CD4-positive, alpha-beta T cell treated with Interleukin-17A for 1 hour (primary cell): ENCODE measurements around the gene CPA1.

Source experiments
- DNase-seq: peaks from one replicate; pipeline ENCODE4 v3.0.0-alpha.2; 2020

The CPA1 gene

DNA sequence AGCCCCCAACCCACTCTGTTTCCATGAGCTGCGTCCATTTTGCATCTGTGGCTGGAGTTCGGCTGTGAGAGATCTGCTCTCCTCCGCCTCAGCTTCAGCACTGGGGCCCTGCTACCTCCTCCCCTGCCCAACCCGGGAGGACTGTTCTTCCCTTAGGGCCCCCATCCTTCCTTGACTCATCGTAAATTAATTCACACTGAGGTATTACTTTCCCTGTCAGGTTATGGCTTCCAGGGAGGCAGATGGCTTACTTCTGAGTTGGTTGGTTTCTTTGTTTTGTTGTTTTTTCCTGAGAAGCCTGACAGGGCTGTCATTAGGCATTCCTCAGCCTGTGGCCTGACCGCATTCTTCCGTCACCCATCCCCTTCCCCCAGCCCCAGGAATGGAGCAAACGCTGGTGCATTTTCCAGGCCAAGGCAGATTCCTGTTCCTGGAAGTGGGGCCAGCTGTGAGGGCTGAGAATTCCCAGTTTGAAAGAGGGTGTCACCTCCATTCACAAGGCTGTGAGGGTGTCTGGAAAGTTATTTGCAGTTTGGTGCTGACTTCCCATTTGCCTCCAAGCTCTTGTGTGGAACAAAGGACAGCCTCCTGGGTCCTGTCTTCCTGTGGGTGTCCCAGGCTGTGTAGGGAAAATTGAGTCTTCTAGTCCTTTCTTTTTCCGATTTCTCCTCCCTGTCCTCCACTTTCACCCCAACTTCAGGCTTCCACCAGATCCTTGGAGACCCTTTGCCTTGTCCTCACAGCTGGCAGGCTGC is 24.0 kb upstream of the CPA1 start:
- no peak for DNase-seq

DNA sequence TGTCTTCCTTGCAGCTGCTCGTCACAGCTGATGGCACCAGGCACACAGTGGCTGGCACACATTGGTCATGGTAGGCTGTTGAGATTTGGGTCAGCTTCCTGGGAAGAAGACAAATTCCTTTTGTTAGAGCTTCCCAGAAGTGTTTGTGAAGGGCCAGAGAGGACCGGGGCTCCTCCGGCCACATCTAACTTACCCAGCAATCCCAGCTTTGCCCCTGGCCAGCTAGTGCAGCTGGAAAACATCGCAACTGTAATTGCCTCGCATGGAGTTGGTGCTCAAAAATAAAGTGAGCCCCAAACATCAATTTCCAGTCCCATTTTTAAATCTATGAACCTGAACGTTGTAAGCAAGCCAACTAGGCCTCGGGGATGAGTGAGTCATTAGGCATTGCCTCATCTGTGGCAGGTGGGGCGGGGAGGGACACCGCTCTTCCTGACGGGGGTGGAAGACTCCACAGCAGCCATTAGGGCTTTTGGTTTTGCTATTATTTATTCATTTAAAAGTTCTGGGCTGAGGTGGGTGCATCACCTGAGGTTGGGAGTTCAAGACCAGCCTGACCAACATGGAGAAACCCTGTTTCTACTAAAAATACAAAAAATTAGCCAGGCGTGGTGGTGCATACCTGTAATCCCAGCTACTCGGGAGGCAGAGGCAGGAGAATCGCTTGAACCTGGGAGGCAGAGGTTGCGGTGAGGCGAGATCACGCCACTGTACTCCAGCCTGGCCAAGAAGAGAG is 23.2 kb upstream of the CPA1 start:
- no peak for DNase-seq

DNA sequence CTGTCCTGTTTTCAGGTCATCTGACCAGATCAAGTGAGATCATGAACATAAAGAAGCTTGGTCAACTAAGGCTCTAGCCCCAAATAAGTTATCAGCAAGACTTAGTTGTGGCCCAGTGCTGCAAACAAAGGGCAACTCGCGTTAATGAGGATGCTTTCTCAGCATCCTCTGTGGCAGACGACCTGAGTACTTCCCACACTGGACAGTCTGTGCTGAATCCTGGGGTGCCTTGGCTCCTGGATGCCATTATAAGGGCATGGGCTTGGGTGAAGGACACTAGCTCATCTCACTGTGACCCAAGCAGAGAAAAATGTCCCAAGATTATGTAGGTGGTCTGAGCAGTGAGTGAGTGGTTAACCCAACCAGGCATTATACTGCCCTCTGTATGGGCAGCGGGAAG is 21.8 kb upstream of the CPA1 start:
- no peak for DNase-seq

DNA sequence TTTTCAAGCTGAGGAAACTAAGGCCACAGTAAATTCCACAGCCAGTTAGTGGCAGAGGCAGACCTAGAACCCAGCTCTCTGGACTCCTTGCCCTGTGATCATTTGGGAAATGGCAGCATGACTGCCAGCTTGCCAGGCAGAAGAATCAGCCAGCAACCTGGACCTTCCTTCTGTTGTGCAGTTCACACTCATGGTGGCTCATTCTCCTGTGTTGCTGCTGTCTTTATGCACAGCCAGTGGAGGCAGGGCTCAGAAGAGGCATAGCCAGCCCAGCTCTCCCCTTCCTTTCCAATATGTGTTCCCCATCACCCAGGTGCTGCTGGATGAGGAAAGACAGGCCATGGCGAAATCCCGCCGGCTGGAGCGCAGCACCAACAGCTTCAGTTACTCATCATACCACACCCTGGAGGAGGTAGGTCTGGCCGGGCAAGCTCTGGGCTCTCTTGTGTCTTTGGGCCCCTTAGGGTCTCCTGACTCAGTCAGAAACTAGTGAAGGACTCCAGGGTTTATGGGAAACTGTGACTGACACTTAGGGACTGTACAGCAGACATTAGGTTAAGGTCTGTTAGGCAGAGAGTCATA is 20.9 kb upstream of the CPA1 start:
- DNase-seq, result no peak

DNA sequence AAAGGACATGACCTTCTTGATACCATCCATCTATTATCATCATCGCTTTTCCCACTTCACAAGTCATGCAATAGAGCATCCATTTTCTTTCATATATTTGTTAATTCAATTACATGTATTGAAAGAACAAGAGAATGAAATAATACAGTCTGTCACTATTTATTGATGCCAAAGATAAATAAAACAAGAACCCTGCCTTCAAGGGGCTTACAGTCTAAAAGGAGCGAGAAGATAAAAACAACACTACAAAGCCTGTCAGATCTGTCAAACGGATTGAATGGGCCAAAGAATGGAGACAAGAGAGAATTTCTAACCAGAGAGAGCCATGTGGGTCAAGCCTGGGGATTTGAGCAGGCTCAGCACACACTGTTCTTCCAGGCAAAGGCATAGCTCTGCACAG is 19.8 kb upstream of the CPA1 start:
- no peak for DNase-seq

DNA sequence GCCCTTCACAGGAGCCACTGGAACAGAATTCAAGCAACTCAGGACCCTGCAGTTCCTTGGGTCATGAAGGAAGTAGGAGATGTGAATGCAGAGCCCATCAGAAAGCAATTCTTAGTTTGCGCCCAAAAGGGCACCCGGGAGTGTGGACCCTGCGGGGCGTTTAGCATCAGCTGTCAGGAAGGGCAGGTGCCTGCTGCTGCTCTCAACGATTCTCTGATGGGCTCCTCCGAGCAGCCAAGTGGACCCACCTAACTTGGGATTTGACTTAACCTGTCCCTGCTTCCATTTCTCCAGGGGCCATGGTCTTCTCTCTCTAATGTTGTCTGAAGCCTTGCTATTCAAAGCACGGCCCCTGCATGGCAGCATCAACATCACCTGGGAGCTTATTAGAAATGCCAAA is 18.6 kb upstream of the CPA1 start:
- DNase-seq, result no peak

DNA sequence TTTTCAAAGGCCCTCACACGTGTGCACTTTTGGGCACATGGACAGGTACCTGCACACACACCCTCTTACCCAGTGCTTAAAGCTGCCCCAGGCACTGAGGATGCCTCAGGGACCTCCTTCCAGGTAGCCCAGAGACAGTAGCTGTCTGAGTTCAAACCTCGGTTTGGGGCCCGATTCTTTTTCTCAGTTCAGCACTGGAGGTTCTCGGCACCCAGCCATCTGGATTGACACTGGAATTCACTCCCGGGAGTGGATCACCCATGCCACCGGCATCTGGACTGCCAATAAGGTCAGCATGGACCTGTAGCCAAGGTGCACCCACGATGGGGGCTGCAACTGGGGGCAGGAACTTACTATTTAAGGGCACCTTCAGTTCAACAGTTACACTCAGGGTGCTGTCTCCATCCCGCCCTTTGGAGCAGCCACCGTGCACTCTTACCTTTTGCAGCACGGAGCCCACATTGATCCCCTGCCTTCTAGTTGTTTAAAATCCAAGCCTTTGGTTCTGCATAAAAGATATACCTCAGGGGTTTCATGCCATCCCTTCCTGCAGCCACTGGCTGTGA is 18.0 kb upstream of the CPA1 start:
- no peak for DNase-seq

DNA sequence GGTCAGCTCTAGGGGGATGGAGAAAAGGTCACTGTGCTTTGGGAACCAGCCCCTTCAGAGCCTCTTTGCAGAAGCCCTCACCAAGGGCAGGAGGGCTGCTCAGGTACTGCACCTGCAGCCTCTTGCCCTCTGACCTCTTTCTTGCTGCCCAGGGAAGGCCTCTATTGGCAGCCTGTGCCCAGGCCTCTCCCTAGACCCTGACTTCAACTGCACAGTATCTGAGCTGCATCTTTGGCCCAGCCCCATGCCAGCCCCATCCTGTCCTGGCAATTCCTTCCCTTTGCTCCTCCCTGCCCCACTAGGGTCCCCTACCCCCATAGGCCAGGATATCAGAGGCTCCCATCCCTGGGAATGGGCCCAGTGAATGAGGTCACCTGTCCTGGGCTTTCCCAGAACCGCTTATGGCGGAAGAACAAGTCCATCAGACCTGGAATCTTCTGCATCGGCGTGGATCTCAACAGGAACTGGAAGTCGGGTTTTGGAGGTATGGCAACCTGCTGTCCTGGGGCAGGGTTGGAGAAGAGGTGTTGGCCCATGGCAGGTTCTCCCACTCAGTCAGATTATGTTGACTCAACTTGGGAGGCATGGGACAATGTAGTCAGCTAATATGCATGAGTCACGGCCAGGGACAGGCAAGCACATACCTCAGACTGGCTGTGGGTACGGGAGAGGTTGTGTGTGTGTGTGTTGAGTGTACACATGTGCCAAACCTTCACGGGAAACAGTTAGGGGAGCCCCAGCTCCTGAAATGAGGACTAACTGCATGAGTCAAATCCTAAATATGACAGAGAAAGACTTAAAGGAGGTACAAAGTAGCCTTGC is 17.1 kb upstream of the CPA1 start:
- no peak for DNase-seq

DNA sequence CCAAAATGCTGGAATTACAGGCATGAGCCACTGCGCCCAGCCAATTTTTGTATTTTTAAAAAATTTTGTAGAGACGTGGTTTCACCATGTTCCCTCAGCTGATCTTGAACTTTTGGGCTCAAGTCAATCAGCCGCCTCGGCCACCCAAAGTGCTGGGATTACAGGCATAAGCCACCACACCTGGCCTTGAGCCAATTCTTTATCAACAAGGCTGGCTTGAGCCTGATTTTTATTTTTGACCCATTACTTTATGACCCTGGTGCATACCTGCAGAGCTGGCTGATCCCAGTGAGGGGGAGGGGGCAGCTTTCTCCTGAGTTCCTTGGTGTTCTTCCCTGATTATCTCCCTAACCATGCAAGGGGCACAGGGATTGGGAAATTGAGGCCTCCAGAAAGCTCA is 15.8 kb upstream of the CPA1 start:
- no peak for DNase-seq

DNA sequence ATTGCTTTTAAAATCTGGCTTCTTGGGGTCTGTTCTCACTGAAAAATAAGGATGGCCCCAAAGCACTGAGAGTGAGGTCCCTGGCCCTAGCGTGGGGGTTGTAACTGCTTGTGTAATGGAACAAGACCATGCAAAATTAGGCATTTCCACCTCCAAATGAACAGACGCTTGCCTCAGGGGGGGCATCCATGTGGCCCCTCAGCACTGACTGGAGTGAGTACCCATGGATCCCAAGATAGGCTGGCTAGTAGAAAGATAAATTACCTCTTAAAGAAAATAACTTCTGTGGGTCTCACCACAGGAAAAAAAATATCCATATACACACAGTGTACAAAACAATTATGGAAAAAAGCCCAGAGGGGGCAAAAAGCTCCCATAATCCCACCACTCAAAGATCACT is 15.2 kb upstream of the CPA1 start:
- no peak for DNase-seq

DNA sequence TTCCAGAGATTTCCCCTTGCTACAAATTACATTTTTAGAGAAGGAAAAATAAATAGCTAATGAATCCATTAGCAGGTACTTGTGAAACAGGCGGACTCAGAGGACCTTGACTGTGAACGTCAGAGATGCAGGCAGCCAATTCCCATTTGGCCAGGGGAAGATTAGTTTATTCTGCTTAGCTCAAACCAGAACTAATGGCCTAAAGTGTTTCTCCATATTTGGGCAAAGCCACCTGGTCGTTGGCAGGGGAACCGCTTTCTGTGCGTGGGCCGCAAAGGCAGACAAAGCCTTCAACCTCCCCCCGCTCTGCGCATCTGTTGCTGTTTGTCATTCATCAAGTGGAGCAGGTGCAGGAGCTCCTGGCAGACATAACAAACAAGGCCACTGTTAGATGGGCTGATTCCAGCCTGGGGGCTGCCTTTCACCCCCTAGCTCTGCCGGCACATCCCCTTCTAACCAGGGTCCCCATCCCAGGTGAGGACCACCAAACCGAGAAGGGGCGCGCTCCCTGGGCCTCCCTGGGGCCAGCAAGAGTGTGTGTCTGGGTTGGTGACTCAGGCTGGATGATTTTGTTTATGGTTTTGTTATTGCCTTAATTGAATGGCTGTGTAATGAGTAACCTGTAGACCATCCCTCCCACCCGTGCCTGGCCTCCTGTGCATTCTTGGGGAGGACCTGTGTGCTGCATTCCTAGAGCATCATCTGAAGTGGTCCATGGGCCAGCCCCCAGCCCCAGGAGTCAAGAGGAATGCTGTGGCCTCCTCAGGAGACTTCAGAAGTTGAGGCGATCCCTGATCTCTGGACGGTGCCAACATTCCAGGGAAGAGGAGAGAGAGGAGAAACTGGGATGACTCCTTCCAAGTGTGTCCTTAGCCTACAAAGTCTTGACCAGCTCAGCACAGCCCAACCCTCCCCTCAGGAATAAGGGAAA is 14.5 kb upstream of the CPA1 start:
- DNase-seq, result no peak

DNA sequence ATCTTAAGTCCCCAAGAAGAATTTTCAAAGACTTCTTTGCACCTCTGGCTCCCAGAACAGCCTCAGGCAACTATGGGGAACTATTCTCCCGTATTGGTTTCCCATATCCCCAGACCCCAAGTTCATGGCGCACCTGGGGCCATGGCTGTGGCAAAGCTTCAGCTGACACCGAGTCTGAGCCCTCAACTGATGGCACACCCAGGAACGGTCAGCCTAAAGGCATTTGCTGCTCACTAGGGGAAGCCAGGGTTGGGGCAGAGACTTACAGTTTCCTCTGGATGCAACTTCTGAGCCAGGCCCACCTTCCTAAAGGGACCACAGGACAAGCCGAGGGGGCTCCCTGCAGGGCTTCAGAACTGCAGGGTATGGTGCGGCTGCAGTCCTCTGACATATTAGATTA is 13.7 kb upstream of the CPA1 start:
- DNase-seq, result no peak

DNA sequence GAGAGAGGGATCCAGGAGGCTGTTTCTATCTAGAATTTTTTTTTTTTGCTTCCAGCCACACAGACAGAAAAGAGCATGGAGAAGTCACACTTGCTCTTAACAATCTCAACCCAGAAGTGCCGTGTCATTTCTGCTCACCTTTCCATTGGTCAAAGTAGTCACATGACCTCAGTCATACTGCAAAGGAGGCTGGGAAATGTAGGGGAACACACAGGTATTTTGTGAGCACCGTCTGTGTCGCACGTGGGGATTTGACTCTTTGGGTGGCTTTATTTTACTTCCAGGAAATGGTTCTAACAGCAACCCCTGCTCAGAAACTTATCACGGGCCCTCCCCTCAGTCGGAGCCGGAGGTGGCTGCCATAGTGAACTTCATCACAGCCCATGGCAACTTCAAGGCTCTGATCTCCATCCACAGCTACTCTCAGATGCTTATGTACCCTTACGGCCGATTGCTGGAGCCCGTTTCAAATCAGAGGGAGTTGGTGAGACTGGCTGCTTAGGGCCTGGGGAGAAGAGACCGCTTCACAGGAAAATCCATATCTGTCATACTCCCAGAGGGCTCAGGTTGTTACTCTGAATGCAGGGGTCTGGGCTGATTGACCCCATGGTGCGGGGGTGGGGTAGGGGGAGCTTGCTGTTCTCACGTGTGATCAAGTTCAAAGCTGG is 13.1 kb upstream of the CPA1 start:
- peak; percentile 53 for DNase-seq

DNA sequence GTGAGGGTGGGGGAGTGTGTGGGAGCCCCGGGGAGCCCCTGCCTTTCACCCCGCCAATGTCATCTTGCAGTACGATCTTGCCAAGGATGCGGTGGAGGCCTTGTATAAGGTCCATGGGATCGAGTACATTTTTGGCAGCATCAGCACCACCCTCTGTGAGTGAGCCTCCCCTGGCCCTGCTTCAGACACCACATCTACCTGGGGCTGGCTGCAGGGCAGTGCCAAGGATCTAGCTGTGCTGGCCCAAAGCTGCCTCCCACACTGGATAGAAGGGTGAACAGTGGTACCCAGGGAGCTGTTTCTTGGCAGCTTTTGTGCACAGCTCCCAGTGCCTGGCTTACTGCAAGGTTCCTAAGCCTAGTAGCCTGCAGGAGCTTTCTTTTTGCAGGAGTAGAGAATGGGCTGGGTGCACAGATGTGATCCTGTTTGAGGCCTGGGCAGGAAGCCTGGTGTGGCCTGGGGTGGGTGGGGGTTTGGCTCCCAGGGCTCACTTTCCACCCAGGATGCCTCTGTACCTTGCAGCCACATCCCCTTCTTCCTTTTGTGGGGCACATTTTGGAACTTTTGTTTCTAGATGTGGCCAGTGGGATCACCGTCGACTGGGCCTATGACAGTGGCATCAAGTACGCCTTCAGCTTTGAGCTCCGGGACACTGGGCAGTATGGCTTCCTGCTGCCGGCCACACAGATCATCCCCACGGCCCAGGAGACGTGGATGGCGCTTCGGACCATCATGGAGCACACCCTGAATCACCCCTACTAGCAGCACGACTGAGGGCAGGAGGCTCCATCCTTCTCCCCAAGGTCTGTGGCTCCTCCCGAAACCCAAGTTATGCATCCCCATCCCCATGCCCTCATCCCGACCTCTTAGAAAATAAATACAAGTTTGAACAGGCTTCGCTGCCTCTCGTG is 12.2 kb upstream of the CPA1 start:
- DNase-seq, result no peak

DNA sequence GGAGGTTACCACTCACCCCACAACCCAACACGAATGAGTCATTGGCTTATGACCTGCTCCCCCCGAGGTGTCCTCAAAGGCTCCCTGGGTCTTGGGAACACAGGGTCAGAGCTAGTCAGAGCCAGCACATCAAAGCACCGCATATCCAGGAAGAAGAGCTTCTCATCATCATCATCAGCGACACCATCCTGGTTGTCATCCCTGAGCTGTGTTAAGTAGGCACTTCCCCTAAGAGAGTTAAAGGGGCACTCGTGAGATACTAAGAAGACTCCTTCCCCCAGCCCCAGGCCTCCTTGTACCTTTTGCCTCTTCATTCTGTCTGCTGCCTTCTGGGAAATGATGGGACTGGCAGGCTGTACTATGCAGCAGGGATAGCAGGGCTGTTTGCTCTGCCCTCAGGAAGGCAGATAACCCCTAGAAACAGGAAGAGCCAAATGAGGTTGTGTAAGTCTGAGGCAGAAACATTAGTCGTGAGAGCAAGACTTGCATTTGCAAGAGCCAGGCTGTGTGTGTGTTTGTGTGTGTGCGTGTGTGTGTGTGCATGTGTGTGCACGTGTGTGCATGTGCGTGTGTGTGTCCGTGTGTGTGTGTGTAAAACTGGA is 11.1 kb upstream of the CPA1 start:
- DNase-seq, result no peak

DNA sequence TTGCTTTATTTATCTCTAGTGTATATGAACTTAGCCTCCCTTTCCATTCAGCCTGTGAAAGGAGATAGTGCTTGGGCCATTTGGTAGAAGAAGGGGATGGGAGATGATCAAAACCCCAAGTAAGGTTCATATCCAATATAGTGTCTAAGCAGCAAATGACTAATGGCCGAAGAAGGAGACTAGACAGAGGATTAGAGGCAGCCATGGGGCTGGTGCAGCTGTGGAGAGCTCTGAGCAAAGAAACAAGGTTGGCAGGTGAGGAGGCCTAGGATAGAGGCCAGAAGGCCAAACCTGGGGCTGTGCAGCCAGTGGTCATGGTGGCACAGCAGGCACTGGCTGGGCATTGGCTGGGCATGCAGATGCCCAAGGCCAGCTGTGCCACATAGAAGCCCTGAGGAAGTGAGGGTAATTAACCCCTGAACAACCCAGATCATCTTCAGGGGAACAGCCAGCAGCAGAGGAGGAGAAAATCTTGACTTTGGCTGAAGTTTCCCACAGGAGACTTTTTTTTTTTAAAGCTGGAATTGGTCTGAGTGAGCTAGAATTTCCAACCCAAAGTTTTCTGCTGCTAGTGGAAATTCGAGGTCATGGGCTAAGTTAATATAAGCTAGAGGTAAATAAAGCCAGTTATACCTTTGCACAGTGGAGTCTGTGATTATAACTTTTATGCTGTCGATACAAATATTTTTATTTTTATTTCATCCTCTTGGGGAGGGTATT is 10.3 kb upstream of the CPA1 start:
- no peak for DNase-seq

DNA sequence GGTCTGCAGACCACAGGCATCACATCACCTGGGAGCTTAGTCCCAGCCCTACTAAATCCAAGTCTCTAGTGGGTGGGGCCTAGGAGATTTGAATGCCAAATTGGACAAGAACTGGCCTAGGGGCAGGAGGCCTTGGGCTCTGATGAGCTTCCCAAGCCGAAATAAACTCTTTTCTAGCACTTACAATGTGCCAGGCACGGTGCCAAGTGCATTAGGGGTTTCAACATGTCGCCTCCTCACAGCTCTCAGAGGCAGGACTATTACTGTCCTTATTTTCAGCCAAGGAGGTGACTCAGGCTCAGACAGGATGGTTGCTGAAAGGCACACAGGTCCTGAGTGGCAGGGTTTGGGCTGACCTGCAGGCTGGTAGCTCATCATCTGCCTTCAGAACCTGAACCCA is 9.2 kb upstream of the CPA1 start:
- no peak for DNase-seq

DNA sequence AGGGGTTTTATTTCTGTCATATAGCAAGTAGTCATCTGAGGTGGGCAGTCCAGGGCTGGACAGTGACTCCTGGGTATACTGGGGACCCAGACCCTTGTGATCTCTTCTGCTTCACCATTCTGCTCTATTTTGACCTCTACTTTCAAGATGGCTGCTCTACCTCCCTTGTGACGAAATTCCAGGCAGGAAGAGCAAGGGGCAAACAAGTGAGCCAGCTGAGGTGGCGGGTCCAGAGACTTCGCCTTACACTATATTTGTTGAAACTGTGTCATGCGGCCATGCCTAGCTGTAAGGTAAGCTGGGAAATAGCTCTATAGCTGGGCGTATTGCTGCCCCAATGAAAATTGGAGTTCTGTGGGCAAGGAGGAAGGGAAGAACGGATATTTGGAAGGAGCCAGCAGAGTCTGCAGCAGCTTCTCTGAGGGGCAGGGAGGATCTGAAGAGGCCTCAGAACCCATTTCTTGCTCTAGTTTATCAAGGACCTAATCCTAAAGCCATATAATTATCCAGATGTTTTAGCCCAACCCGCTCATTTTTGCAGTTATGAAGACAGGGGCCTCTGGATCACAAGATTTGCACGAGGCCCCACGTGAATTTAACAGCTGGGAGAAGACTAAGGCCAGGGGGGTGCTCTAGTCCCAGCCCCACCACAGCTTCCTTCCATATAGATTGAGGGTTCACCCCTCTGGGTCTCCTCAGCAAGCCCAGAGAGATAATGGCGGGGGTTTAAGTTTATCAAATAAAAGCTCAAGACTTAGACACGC is 7.7 kb upstream of the CPA1 start:
- DNase-seq, result no peak
